ENCODE measurements around the gene GTF3C6.
"Not testable (repeated sequence)": the region's sequence is repeated elsewhere in the genome, so short reads cannot be mapped to it uniquely, and the experiment has no call there.

GTF3C6 gene, protein sequence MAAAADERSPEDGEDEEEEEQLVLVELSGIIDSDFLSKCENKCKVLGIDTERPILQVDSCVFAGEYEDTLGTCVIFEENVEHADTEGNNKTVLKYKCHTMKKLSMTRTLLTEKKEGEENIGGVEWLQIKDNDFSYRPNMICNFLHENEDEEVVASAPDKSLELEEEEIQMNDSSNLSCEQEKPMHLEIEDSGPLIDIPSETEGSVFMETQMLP

DNA sequence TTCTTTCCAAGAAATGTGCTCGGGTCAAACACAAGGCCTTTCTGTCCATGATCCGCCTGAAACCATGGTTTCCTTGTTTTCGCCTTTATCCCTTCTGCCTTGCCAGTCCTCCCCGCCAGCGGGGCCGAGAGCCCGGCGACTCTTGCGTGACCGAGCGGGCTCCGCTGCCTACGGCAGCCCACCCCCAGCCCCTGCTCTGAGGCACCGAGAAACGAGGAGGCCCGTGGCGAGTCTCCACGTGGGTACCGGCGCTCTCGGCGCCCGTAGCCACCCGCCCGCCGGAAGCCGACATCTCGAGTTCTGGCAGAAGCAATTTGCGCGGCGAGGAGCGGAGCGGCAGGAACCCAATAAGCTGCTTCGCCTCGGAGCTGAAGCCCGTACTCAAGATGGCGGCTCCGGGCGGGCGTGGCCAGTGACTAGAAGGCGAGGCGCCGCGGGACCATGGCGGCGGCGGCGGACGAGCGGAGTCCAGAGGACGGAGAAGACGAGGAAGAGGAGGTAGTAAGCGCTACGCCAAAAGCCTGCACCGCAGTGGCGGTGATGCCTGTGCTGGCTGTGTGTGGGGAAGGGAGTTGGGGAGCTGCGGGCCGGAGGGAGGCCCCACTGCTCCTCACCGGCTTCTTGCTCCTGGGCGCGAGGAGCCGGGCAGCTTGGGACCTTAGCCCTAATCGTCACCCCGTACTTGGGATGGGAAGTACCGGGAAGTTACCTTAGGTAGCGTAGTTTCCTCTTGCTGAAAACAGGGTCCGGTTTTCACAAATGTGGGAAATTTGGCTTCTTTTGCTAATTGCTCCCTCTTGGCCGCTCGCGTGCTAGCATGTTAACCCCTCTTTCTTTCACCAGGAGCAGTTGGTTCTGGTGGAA is at the start of gene GTF3C6:
GTF3C6 (plus strand) TSS at position 378 of the 864 bp plus-strand sequence; CDS start at position 442, 64 bp downstream.
- DNase-seq, result peak; percentile 82 to 85

DNA sequence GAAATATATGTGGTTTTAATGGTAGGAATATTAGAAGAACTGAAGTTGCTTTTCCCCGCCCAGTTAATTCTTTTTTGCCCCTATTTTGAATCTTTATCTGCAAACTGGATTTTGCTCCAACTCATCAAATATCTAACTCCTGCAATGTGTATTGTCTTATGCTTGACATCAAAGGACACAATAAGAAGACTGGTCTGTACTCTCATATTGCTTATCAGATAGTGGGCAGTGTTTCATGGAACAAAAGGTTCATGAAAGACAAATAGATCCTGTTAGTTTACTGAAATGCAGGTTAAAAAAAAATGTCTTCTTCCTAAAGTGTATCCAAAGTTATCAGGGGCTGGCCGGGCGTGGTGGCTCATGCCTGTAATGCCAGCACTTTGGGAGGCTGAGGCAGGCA is 27.7 kb upstream of the GTF3C6 start:
- no peak for DNase-seq

- no peak for DNase-seq
Observed at GRCh38 chr6:110933912-110934311, 24.6 kb upstream of the GTF3C6 start.

DNA sequence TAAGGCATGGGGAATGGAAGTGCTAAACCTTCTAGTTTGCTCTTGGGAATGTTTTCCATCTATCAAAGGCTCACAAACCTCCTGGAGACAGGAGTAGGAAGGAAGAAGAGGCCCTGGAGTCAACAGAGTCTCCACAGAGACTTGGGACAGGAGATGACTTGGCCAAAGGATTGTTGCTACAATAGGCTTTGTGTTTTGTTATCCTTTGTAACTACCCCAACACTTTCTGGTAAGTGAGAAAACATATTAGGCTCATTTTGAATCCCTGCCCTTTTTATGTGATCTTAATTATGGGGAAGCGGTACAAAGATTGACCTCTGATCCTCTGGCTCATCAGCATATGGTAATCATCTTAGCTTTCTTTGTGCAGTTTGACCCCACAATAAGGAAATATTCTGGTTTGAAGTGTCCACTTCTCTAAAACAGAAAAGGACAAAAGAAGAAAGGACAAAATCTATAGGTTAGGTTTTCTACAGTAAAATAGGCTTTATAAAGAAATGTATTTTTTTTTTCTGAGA is 24.1 kb upstream of the GTF3C6 start:
- DNase-seq, result no peak

- no peak for DNase-seq
Observed at GRCh38 chr6:110935171-110935570, 23.3 kb upstream of the GTF3C6 start.

DNA sequence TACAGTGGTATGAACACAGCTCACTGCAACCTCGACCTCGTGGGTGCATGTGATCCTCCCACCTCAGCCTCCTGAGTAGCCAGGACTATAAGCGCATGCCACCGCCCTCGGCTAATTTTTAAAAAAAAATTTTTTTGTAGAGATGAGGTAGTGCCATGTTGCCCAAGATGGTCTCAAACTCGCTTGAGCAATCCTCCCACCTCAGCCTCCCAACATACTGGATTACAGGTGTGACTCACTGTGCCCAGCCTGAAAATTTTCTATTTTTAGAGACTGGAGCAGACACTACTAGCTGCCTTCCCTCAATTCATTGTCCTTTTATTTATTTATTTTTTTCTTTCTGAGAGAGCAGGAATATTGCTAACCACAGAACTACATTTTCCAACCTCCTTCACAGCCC is 20.3 kb upstream of the GTF3C6 start:
- no peak for DNase-seq

- no peak for DNase-seq
Observed at GRCh38 chr6:110939429-110940200, 18.9 kb upstream of the GTF3C6 start.

DNA sequence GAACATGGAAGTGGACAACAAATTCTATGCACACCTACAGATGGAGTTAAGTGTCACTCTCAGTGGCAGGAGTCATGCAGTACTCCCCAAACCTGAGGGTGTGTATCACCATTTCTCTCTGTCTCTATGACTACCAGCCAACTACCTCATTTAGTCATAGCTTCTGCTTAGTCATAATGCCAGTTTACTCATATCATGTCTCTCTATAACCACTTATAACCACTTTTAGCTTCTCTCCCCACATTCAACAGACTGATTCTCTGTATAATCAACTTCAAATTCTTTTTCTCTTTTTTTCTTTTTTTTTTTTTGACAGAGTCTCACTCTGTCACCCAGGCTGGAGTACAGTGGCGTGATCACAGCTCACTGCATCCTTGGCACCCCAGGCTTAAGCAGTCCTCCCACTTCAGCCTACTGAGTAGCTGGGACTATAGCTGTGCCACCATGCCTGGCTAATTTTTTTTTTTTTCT is 13.8 kb upstream of the GTF3C6 start:
- no peak for DNase-seq

DNA sequence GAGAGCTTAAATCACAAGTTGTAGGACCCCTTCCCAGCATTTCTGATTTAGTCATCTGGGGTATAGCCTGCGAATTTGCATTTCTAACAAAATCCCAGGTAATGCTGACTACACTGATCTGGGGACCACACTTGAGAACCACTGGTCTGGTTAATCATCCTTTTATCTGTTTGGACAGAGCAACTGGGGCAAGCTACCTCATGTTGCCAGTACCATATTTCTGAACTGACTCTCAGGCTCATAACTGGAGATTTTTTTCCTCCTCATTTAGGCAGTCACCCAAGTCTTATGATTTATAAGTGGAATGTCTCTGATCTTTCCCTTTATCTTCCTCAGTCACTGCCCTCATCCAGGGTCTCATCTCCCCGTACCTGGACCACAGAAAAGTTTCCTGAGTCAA is 12.0 kb upstream of the GTF3C6 start:
- DNase-seq, result no peak

GRCh38 chr6:110949679-110950285 is 8.7 kb upstream of the GTF3C6 start:
- DNase-seq, result peak in 1 of 2 experiments; percentile 33

DNA sequence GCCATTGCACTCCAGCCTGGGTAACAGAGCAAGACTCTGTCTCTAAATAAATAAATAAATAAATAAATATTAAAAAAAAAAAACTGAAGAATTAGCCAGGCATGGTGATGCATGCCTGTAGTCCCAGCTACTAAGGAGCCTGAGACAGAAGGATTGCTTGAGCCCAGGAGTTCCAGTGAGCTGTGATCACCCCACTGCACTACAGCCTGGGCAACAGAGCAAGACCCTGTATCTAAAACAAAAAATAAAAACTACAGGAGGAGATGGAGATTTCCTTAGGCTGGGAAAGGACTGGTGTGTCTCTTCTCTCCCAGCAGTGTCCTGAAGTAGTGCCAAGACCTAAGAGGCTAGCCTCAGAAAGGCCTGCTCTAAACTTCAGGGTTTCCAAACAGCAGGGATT is 8.1 kb upstream of the GTF3C6 start:
- DNase-seq, result no peak

DNA sequence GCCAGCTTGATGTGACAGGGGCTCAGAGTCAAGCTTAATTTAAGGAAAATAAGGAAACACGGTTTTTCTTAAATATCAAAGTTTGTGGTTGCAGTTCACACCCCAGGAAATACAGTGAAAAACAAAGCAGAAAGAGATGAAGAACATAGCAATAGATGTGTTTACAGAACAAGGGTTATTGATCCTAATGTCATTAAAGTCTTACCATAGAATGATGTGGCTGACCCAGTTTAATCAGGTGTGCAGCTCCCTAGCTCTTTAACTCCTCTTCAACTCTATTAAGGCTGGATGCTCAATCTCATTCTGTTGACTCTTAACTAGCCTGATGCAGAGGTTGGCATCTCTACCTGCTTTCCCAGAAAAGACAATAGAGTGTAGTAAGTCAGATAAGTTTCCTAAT is 7.5 kb upstream of the GTF3C6 start:
- no peak for DNase-seq

GRCh38 chr6:110951986-110952794 is 6.3 kb upstream of the GTF3C6 start:
- DNase-seq, result no peak

DNA sequence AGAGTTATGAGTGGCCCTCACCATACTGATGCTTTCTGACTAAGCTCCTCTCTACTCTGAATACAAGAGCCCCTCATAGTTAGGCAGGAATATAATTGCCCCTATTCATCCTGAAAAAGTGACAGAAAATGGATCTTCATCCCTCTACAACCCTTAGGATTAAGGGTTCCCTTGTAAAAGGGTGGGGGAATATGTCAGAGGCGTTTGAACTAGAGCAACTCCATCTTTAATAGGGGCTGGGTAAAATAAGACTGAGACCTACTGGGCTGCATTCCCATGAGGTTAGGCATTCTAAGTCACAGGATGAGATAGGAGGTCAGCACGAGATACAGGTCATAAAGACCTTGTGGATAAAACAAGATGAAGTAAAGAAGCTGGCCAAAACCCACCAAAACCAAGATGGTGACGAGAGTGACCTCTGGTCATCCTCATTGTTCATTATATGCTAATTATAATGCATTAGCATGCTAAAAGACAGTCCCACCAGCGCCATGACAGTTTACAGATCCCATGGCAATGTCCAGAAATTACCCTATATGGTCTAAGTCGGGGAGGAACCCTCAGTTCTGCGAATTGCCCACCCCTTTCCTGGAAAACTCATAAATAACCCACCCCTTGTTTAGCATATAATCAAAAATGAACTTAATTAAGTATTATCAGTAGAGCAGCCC is 4.7 kb upstream of the GTF3C6 start:
- no peak for DNase-seq

GRCh38 chr6:110960014-110960390 is 1.5 kb downstream of the GTF3C6 start:
- DNase-seq, result no peak

DNA sequence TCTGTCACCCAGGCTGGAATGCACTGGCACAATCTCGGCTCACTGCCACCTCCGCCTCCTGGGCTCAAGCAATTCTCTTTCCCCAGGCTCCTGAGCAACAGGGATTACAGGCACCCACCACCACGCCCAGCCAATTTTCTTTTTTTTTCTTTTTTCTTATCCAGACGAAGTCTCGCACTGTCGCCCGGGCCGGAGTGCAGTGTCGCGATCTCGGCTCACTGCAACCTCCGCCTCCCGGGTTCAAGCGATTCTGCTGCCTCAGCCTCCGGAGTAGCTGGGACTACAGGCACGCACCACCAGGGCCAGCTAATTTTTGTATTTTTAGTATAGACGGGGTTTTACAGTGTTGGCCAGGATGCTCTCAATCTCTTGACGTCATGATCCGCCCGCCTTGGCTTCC is 4.1 kb downstream of the GTF3C6 start:
- DNase-seq, result not testable (repeated sequence)

- DNase-seq, result no peak
Observed at GRCh38 chr6:110965629-110966229, 7.2 kb downstream of the GTF3C6 start.

GRCh38 chr6:110968661-110969060 is 10.2 kb downstream of the GTF3C6 start:
- DNase-seq, result not testable (repeated sequence)

DNA sequence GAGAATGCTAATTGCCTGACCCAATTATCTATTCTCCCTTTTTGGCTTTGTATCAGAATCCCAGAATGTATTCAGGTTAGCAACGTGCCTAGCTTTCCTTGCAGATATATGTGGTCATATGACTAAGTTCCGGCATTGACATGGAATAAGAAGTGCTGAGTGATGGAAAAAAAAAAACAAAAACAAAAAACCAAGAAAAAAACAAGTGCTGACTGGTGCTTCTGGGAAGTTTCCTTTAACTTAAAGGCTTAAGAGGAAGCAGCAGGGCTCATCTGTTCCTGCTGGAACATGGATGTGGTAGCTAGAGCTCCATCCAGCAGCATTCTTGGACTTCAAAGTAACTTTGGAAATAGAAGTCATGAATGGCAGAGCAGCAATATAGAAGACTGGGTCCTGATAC is 13.0 kb downstream of the GTF3C6 start:
- DNase-seq, result no peak

GRCh38 chr6:110976575-110976974 is 18.1 kb downstream of the GTF3C6 start:
- peak in 1 of 2 experiments; percentile 37 for DNase-seq

- no peak for DNase-seq
Observed at GRCh38 chr6:110979565-110980101, 21.1 kb downstream of the GTF3C6 start.

All from NCI-H524 (cell line).